ENCODE measurements around the gene DEK. TPM values are rescaled to one million over a fixed set of nuclear protein-coding genes. Genes with fewer than 3 reads are reported as not detected.

The DEK gene
- polyA plus RNA-seq, 1 of the 3 experiments (the other 2 are of a cell fraction): 34.2 TPM

GRCh38 chr6:18268066-18268465 lies 3.7 kb upstream of the DEK start (continued):
- no peak for TF ChIP-seq USF1 (IDR thresholded peaks at IDR 0.05; ENCODE audit: borderline replicate concordance, low read depth)
- no peak for TF ChIP-seq TEAD4 (IDR thresholded peaks at IDR 0.05; ENCODE audit: borderline replicate concordance, insufficient read depth)
- TF ChIP-seq YY1 (IDR thresholded peaks at IDR 0.05; ENCODE audit: low read depth): no peak
- TF ChIP-seq SIN3A (IDR thresholded peaks at IDR 0.05; ENCODE audit: borderline replicate concordance, low read depth, low read length): no peak
- TF ChIP-seq POLR2AphosphoS5 (IDR thresholded peaks at IDR 0.05; ENCODE audit: low read depth, low read length): no peak
- TF ChIP-seq RFX5 (IDR thresholded peaks at IDR 0.05; ENCODE audit: low read length): no peak
- TF ChIP-seq TAF1 (IDR thresholded peaks at IDR 0.05; ENCODE audit: borderline replicate concordance, low read depth, low read length): no peak
- TF ChIP-seq MEF2A (IDR thresholded peaks at IDR 0.05; ENCODE audit: borderline replicate concordance, low read depth): no peak

GRCh38 chr6:18266523-18266912 lies 2.2 kb upstream of the DEK start:
- Histone ChIP-seq H3K9ac (no peak overlapping the region), H4K20me1 (ENCODE audit: insufficient read depth) (peaks cover 16% of the 10 kb centered on the region), H2AFZ (ENCODE audit: low read depth) (no peak overlapping the region), H3K9me2 (no peaks in the 10 kb centered on the region), H3K27ac (ENCODE audit: low read depth in 2 of 2, low read length in 1 of 2) (no peak overlapping the region), H3K4me1 (ENCODE audit: control insufficient read depth in 1 of 2, insufficient read depth in 2 of 2, low read depth in 1 of 2, low read length in 1 of 2) (peaks cover 5 to 11% of the 10 kb centered on the region in 2 experiments; a peak in 3 of 4 replicates), H3K79me2 (ENCODE audit: insufficient read depth) (peaks cover 26% of the 10 kb centered on the region), H3K9me3 (no peaks in the 10 kb centered on the region), H3F3A (replicated peaks; ENCODE audit: insufficient read depth) (peaks cover 8% of the 10 kb centered on the region), H3K4me3 (ENCODE audit: low read depth in 2 of 2, low read length in 1 of 2) (no peak overlapping the region), H3K36me3 (replicated peaks in 1 of 2; ENCODE audit: control insufficient read depth in 1 of 2, insufficient read depth in 2 of 2, low read length in 1 of 2) (no peaks in the 10 kb centered on the region), H3K27me3 (ENCODE audit: insufficient read depth) (no peaks in the 10 kb centered on the region), H3K4me2 (no peak overlapping the region)
- DNase-seq: no peak
- TF ChIP-seq GABPA (IDR thresholded peaks at IDR 0.05; ENCODE audit: low read depth) (no peak), RCOR1 (IDR thresholded peaks at IDR 0.05; ENCODE audit: low read length) (no peak), PBX3 (IDR thresholded peaks at IDR 0.05) (no peak), EZH2phosphoT487 (IDR thresholded peaks at IDR 0.05; ENCODE audit: borderline replicate concordance, low read depth) (no peak), FOXJ3 (CRISPR knock-in tag; IDR thresholded peaks at IDR 0.05) (no peak), MEF2A (IDR thresholded peaks at IDR 0.05; ENCODE audit: borderline replicate concordance, low read depth) (no peak), CHD2 (IDR thresholded peaks at IDR 0.05; ENCODE audit: low read length, partially characterized antibody) (no peak), USF1 (IDR thresholded peaks at IDR 0.05; ENCODE audit: borderline replicate concordance, low read depth) (no peak), CTCF (IDR thresholded peaks at IDR 0.05) (no peak)
- CTCF ChIA-PET: no interaction called here
- WGBS (ENCODE audit: low lambda C conversion rate): 98% methylated on average over 11 of the region's 11 CpGs
- POLR2A ChIA-PET: no interaction called here

All from SK-N-SH (cell line).